T1000 (cell line): ENCODE data around the gene FAM13C.
"Not testable (repeated sequence)": the region's sequence is repeated elsewhere in the genome, so short reads cannot be mapped to it uniquely, and the experiment has no call there.

ENCODE experiments used
- DNase-seq: peaks from one replicate; lab custom pipeline; 2025; ENCODE audit warnings: mixed read lengths; lab: John Stamatoyannopoulos, UW

FAM13C gene

DNA sequence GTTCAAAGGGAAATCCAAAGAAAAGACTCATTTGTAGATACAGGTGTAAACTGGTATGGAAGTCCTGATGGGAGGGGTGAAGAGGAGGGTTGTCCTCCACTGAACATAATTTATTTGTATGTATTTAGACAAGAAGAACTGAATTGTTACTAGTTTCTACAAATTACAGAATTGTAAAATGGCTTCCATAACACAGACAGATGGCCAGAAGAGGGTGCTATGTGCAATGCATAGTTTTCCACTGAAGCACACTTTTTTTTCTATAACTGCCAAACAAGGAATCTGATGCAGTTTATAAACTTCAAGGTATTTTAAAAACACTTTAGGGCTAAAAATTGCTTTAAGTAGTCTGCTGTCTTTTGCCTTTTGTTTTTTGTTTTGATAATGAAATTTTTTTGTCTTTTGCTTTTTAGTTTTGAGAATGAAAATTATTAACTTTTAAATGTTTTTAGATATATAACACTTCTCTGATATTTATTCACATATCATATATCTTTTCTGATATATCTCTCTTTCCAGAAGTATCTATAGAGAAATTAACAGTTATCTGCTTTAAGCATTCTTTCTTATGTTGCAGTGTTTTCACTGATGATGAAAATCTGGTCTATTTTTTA is 127.4 kb downstream of the FAM13C start:
- DNase-seq = peak; percentile 4

DNA sequence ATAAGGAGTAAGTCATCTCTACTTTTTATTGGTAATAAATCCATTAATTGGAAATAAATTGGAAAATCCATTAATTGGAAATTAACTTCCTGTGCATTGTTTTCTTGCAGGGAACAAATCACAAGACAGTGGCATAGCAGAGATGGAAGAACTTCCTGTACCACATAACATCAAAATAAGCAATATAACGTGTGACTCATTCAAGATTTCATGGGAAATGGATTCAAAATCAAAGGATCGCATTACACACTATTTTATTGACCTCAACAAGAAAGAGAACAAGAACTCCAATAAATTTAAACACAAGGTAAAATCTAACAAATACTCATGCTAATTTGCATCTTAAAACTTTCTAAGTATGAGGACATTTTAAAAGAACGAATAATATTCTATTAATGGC is 128.2 kb downstream of the FAM13C start:
- DNase-seq = no peak

GRCh38 chr10:59229441-59229840 is 132.9 kb downstream of the FAM13C start:
- DNase-seq = no peak

DNA sequence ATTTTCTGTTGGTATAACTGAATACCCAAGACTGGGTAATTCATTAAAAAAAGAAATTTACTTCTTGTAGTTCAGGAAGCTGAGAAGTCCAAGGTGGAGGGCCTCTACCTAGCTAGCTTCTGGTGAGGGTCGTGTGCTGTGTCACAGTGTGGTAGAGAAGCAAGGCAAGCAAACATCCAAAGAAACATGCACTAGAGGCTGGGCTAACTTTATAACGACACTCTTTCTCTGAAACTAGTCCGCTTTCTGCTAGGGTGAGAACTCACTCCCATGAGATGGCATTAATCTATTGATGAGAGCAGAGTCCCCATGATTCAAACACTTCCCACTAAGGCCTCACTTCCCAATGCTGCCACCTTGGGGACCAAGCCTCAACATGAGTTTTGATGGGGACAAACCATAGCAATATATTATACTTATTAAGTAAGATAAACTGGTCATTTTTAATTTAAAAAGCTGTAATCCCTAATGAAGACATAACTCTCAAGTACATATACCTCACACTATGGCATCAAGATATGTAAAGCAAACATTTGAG is 135.1 kb downstream of the FAM13C start:
- no peak for DNase-seq

DNA sequence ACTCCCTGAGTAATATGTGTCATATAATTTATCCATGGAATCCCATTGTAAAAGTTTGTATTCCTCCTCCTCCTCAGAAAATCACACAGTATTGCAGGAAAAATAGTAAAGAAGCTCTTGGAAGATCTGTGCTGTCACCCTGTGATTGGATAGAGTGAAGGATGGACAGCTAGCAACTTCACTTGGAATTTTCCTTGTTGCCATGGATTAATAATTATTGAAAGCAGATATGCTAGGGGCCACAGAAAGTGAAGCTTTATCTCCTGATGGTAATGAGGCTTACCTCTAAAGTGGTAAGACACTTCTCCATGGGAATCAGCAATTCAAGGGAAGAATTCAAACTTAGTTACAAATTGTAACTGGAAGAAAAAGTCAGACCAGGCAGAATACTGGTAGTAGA is 137.1 kb downstream of the FAM13C start:
- DNase-seq = no peak

DNA sequence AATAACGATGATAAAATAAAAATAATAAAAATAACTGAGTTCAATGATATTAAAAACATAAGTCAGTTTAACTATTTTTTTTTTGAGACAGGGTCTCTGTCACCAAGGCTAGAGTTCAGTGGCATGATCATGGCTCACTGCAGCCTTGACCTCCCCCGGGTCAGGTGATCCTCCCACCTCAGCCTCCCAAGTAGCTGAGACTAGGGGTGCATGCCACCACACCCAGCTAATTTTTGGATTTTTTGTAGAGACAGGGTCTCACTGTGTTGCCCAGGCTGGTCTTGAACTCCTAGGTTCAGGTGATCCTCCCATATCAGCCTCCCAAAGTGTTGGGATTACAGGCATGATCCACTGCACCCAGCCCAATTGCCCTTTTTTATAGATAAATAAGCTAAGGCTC is 138.8 kb downstream of the FAM13C start:
- not testable (repeated sequence) for DNase-seq

- no peak for DNase-seq
Observed at GRCh38 chr10:59222788-59223187, 139.6 kb downstream of the FAM13C start.

DNA sequence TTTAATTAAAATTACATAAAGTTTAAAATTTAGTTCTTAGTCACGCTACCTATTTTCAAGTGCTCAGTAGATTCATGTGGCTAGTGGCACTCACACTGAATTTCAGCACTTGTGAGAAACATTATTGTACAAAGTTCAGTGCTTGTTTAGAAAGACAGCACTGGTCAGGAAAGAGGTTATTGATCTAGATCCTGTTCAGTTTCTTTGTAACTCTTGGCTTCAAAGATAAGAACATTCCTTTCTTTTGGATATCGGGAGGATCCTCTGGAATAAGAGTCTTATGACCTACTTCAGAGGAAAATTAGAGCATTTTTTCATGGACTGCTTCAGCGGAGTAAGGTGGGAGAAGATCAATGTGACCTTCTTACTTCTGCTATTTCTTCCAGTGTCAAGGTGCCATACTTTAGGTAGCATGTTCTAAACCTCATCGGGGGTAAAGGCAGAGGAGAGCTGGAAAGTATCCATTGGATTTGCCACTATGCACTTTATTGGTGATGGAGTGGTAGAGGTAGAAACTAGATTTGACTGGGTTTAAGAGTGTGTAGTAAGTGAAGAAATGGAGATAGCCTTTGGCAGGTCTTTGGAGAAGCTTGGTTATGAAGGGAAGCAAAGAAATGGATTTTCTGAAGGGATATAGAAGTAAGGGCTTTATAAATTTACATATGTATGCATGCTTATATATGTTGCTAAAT is 146.0 kb downstream of the FAM13C start:
- DNase-seq = no peak

- DNase-seq = no peak
Observed at GRCh38 chr10:59214160-59214559, 148.2 kb downstream of the FAM13C start.

- DNase-seq = no peak
Observed at GRCh38 chr10:59212301-59212798, 150.0 kb downstream of the FAM13C start.

DNA sequence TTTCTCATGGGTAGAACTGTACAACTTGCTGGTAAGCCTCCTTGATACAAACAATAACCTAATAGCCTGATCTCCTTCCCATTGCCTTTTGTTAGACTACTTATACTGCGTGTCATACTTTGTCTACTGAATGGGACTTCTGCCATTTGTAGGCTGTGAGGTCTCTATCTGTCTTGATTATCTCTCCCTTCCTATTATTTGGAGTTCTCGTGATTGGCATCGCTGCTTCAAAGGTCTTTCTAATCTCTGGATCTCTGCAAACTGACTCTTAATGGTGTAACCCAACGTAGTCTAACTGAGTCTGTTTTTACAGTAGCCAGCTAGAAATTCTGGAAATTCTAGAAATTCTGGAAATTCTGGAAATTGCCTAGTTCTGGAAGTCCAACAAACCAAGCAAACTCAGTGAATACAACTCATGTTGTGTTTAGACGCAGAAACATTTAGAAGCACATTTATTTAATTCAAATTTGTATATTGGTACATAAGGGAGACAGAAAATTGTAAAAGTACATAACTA is 156.1 kb downstream of the FAM13C start:
- no peak for DNase-seq
